ENCODE measurements around the gene KLF6.

Gene KLF6

GRCh38 chr10:3774018-3774813 is 10.8 kb downstream of the KLF6 start:
- H3K27me3 Mint-ChIP-seq (ENCODE audit: low read depth), result no peaks in the 10 kb centered on the region
- H3K4me3 Mint-ChIP-seq, result no peak overlapping the region
- peaks cover 49% of the 10 kb centered on the region for H3K36me3 Mint-ChIP-seq (ENCODE audit: low read depth)
- H3K27ac Mint-ChIP-seq, result no peak overlapping the region
- peaks cover 5% of the 10 kb centered on the region for H3K9me3 Mint-ChIP-seq
- H3K4me1 Mint-ChIP-seq, result peaks cover 38% of the 10 kb centered on the region
- TF ChIP-seq CTCF (IDR thresholded peaks at IDR 0.05; ENCODE audit: unreplicated experiment in 3 of 3), result no peak

GRCh38 chr10:3773460-3774017 is 11.5 kb downstream of the KLF6 start:
- peaks cover 5% of the 10 kb centered on the region for H3K9me3 Mint-ChIP-seq
- H3K4me1 Mint-ChIP-seq, result peaks cover 31% of the 10 kb centered on the region
- H3K4me3 Mint-ChIP-seq, result no peak overlapping the region

GRCh38 chr10:3772361-3773171 is 12.4 kb downstream of the KLF6 start:
- Mint-ChIP-seq H3K27ac (no peak overlapping the region), H3K36me3 (ENCODE audit: low read depth) (peaks cover 33% of the 10 kb centered on the region)

More at GRCh38 chr10:3773460-3774017, 11.5 kb downstream of the KLF6 start:
- Mint-ChIP-seq H3K27ac (no peak overlapping the region), H3K27me3 (ENCODE audit: low read depth) (no peaks in the 10 kb centered on the region), H3K36me3 (ENCODE audit: low read depth) (peaks cover 43% of the 10 kb centered on the region)
- TF ChIP-seq CTCF (IDR thresholded peaks at IDR 0.05; ENCODE audit: unreplicated experiment in 3 of 3), result no peak

GRCh38 chr10:3770611-3771110 is 14.3 kb downstream of the KLF6 start:
- H3K36me3 Mint-ChIP-seq (ENCODE audit: low read depth), result peaks cover 15% of the 10 kb centered on the region
- no peak overlapping the region for H3K27ac Mint-ChIP-seq
- no peaks in the 10 kb centered on the region for H3K27me3 Mint-ChIP-seq (ENCODE audit: low read depth)
- no peak overlapping the region for H3K4me3 Mint-ChIP-seq
- peaks cover 5% of the 10 kb centered on the region for H3K9me3 Mint-ChIP-seq
- H3K4me1 Mint-ChIP-seq, result peaks cover 5% of the 10 kb centered on the region
- TF ChIP-seq CTCF (IDR thresholded peaks at IDR 0.05; ENCODE audit: unreplicated experiment in 3 of 3), result no peak

More at GRCh38 chr10:3772361-3773171, 12.4 kb downstream of the KLF6 start:
- Mint-ChIP-seq H3K4me1 (peaks cover 21% of the 10 kb centered on the region), H3K9me3 (peaks cover 5% of the 10 kb centered on the region), H3K4me3 (no peak overlapping the region), H3K27me3 (ENCODE audit: low read depth) (no peaks in the 10 kb centered on the region)
- TF ChIP-seq CTCF (IDR thresholded peaks at IDR 0.05; ENCODE audit: unreplicated experiment in 3 of 3), result no peak

- no peaks in the 10 kb centered on the region for H3K27me3 Mint-ChIP-seq (ENCODE audit: low read depth)
- no peaks in the 10 kb centered on the region for H3K4me1 Mint-ChIP-seq
- H3K36me3 Mint-ChIP-seq (ENCODE audit: low read depth), result peaks cover 8% of the 10 kb centered on the region
- peaks cover 5% of the 10 kb centered on the region for H3K9me3 Mint-ChIP-seq
- H3K4me3 Mint-ChIP-seq, result no peak overlapping the region
- no peak overlapping the region for H3K27ac Mint-ChIP-seq
- TF ChIP-seq CTCF (IDR thresholded peaks at IDR 0.05; ENCODE audit: unreplicated experiment in 3 of 3), result no peak
Observed at GRCh38 chr10:3769556-3769955, 15.5 kb downstream of the KLF6 start.
